SK-N-SH treated with all-trans-retinoic acid at 6 μM for 48 hours (cell line): ENCODE measurements around the gene CLEC3B.

ENCODE experiments used
- ATAC-seq: fragments of 200-7000 bp; cut with Tn5 transposase; 3 replicates; pipeline ENCODE4 v1.9.1; 2020; ENCODE audit warnings: mild to moderate bottlenecking, moderate library complexity
- ARNTL ChIP-seq: fragments of 450-650 bp; formaldehyde crosslinking; IDR thresholded peaks from 2 replicates; pipeline ENCODE4 v1.5.0; 2020; ENCODE audit warnings: low read depth, mild to moderate bottlenecking, moderate library complexity, borderline replicate concordance
- BACH2 ChIP-seq: fragments of 250-450 bp; sonication (Bioruptor Pico); IDR thresholded peaks from 2 replicates; pipeline ENCODE4 v1.9.0; 2021; ENCODE audit warnings: mild to moderate bottlenecking, borderline replicate concordance
- CREB5 ChIP-seq: fragments of 250-450 bp; sonication (Bioruptor Pico); IDR thresholded peaks from 2 replicates; pipeline ENCODE4 v1.5.1; 2020; ENCODE audit warnings: low read depth, mild to moderate bottlenecking, moderate library complexity
- CSDC2 ChIP-seq: fragments of 250-450 bp; sonication (Bioruptor Pico); IDR thresholded peaks from 2 replicates; pipeline ENCODE4 v1.5.0; 2020; ENCODE audit warnings: mild to moderate bottlenecking, moderate library complexity
- CSRNP3 ChIP-seq: fragments of 250-450 bp; sonication (Bioruptor Pico); IDR thresholded peaks from 2 replicates; pipeline ENCODE4 v1.5.1; 2021; ENCODE audit warnings: mild to moderate bottlenecking, moderate library complexity
- ESRRG ChIP-seq: fragments of 250-450 bp; sonication (Bioruptor Pico); IDR thresholded peaks from 2 replicates; pipeline ENCODE4 v1.6.1; 2021; ENCODE audit warnings: mild to moderate bottlenecking
- GLIS3 ChIP-seq: fragments of 250-450 bp; sonication (Bioruptor Pico); IDR thresholded peaks from 2 replicates; pipeline ENCODE4 v1.5.0; 2020; ENCODE audit warnings: mild to moderate bottlenecking, moderate library complexity
- ISL1 ChIP-seq: fragments of 250-450 bp; sonication (Bioruptor Pico); IDR thresholded peaks from 2 replicates; pipeline ENCODE4 v2.1.2; 2022; ENCODE audit warnings: mild to moderate bottlenecking, moderate library complexity
- OSR1 ChIP-seq: fragments of 250-450 bp; sonication (Bioruptor Pico); IDR thresholded peaks from 2 replicates; pipeline ENCODE4 v1.8.0; 2022; ENCODE audit warnings: moderate library complexity, mild to moderate bottlenecking, inconsistent platforms
- POU6F1 ChIP-seq: fragments of 250-450 bp; sonication (Bioruptor Pico); IDR thresholded peaks from 2 replicates; pipeline ENCODE4 v1.8.0; 2021; ENCODE audit warnings: low read depth, mild to moderate bottlenecking, moderate library complexity, borderline replicate concordance
- PPARA ChIP-seq: fragments of 250-450 bp; sonication (Bioruptor Pico); IDR thresholded peaks from 2 replicates; pipeline ENCODE4 v1.5.0; 2020; ENCODE audit warnings: mild to moderate bottlenecking, borderline replicate concordance
- SNAI2 ChIP-seq: fragments of 250-450 bp; sonication (Bioruptor Pico); IDR thresholded peaks from 2 replicates; pipeline ENCODE4 v1.5.0; 2020; ENCODE audit warnings: mild to moderate bottlenecking, moderate library complexity
- TCF4 ChIP-seq: fragments of 250-450 bp; sonication (Bioruptor Pico); IDR thresholded peaks from 2 replicates; pipeline ENCODE4 v1.8.0; 2021; ENCODE audit warnings: mild to moderate bottlenecking, moderate library complexity, borderline replicate concordance
- TOX ChIP-seq: fragments of 250-450 bp; sonication (Bioruptor Pico); IDR thresholded peaks from 2 replicates; pipeline ENCODE4 v1.8.0; 2021; ENCODE audit warnings: mild to moderate bottlenecking, moderate library complexity, borderline replicate concordance
- TSHZ2 ChIP-seq: fragments of 250-450 bp; sonication (Bioruptor Pico); IDR thresholded peaks from 2 replicates; pipeline ENCODE4 v1.5.0; 2020; ENCODE audit warnings: mild to moderate bottlenecking, moderate library complexity
- ZC3H10 ChIP-seq: fragments of 250-450 bp; sonication (Bioruptor Pico); IDR thresholded peaks from 2 replicates; pipeline ENCODE4 v1.5.1; 2021; ENCODE audit warnings: mild to moderate bottlenecking, moderate library complexity
- ZFP3 ChIP-seq: fragments of 250-450 bp; sonication (Bioruptor Pico); IDR thresholded peaks from 2 replicates; pipeline ENCODE4 v1.5.0; 2020; ENCODE audit warnings: mild to moderate bottlenecking, moderate library complexity
- ZFP30 ChIP-seq: fragments of 450-650 bp; formaldehyde crosslinking; IDR thresholded peaks from 2 replicates; pipeline ENCODE4 v1.5.0; 2022; ENCODE audit warnings: mild to moderate bottlenecking, moderate library complexity
- ZNF565 ChIP-seq: fragments of 450-650 bp; formaldehyde crosslinking; conservative IDR thresholded peaks from 2 replicates; pipeline ENCODE4 v1.5.0; 2020; ENCODE audit warnings: low read depth, mild to moderate bottlenecking, moderate library complexity
- ZNF70 ChIP-seq: fragments of 450-650 bp; formaldehyde crosslinking; IDR thresholded peaks from 2 replicates; pipeline ENCODE4 v1.5.0; 2020; ENCODE audit warnings: mild to moderate bottlenecking, moderate library complexity
- ZNF8 ChIP-seq: fragments of 450-650 bp; formaldehyde crosslinking; IDR thresholded peaks from 2 replicates; pipeline ENCODE4 v1.5.0; 2020; ENCODE audit warnings: mild to moderate bottlenecking, moderate library complexity

Gene CLEC3B

GRCh38 chr3:45080824-45081223 is 54.7 kb downstream of the CLEC3B start:
- ATAC-seq, result no peak
- TF ChIP-seq GLIS3 (no peak), BACH2 (no peak), ZNF70 (CRISPR knock-in tag) (no peak), ZNF8 (CRISPR knock-in tag) (no peak), TOX (CRISPR knock-in tag) (no peak)
- TF ChIP-seq, all 23 proteins: peak for 0

GRCh38 chr3:45081506-45082141 is 55.5 kb downstream of the CLEC3B start:
- TF ChIP-seq TOX (CRISPR knock-in tag) (no peak), CREB5 (CRISPR knock-in tag) (no peak), BACH2 (no peak), ZNF8 (CRISPR knock-in tag) (no peak), ZFP3 (CRISPR knock-in tag) (no peak), CSRNP3 (CRISPR knock-in tag) (no peak), PPARA (CRISPR knock-in tag) (no peak), ZNF565 (no peak), ZC3H10 (CRISPR knock-in tag) (no peak), ZFP30 (CRISPR knock-in tag) (no peak), SNAI2 (CRISPR knock-in tag) (no peak), ARNTL (CRISPR knock-in tag) (no peak), CSDC2 (no peak), POU6F1 (CRISPR knock-in tag) (no peak)
- ATAC-seq, result no peak

GRCh38 chr3:45082142-45082538 is 56.0 kb downstream of the CLEC3B start:
- no peak for TF ChIP-seq OSR1
- ATAC-seq, result no peak

GRCh38 chr3:45083023-45083422 is 56.9 kb downstream of the CLEC3B start:
- ATAC-seq, result no peak
- no peak for TF ChIP-seq ISL1 (CRISPR knock-in tag)
- TF ChIP-seq TCF4 (CRISPR knock-in tag), result no peak
- no peak for TF ChIP-seq CSRNP3 (CRISPR knock-in tag)
- no peak for TF ChIP-seq ESRRG (CRISPR knock-in tag)
- no peak for TF ChIP-seq ZNF70 (CRISPR knock-in tag)
- no peak for TF ChIP-seq ZFP30 (CRISPR knock-in tag)
- no peak for TF ChIP-seq POU6F1 (CRISPR knock-in tag)
- no peak for TF ChIP-seq TSHZ2 (CRISPR knock-in tag)
- no peak for TF ChIP-seq BACH2
- no peak for TF ChIP-seq SNAI2 (CRISPR knock-in tag)
- no peak for TF ChIP-seq TOX (CRISPR knock-in tag)
- TF ChIP-seq ARNTL (CRISPR knock-in tag), result no peak
- no peak for TF ChIP-seq PPARA (CRISPR knock-in tag)
- TF ChIP-seq GLIS3, result no peak
- no peak for TF ChIP-seq ZFP3 (CRISPR knock-in tag)
- TF ChIP-seq OSR1, result no peak
- no peak for TF ChIP-seq CSDC2
- TF ChIP-seq, all 23 proteins: peak for 0
